ENCODE data around the gene SNTG2. TPM values are rescaled to one million over a fixed set of nuclear protein-coding genes. Genes with fewer than 3 reads are reported as not detected.
A peak's percentile ranks its signal among the peaks of the same experiment; 100 is the strongest.

Gene SNTG2
- total RNA-seq, 2 experiments from 2014 or later = not detected

DNA sequence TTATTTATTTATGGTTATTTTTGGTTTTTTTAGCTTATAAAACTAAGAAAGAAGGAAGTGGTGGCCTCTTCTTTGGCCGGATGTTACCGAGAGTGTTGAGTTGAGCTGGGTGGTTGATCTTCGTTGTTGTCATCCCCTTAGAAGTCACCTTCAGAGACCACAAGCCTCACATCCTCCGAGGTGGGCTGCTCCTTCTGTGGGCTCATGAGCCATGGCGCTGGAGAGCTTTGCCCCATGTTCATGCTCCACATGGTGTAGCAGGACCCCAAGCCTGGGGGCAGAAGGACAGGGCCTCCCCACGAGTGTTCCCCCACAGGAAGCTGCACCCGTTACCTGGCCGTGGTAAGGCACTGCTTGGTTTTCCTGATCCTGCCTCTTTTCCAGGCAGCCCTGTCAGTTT lies 23.4 kb downstream of the SNTG2 start:
- no peaks in the 10 kb centered on the region for H3K36me3 ChIP-seq (ENCODE audit: insufficient read depth, low read length)
- POLR2A ChIA-PET = interaction anchor here (1.4 kb wide), 1 partner anchor 29 kb away, joined by 3 read pairs; no protein-coding TSS in a partner anchor
- H2AFZ ChIP-seq (ENCODE audit: low read length) = 0 out of 2 replicates have a peak overlapping the region, but pooled peaks have one; percentile 24
- H3K27ac ChIP-seq (ENCODE audit: low read depth, low read length, poor library complexity, severe bottlenecking) = no peak overlapping the region
- DNase-seq (ENCODE audit: low spot score) = peak; percentile 8
- H3K79me2 ChIP-seq (ENCODE audit: insufficient read depth, low read depth, low read length) = no peaks in the 10 kb centered on the region
- peaks cover 3% of the 10 kb centered on the region for H3K4me1 ChIP-seq (ENCODE audit: insufficient read depth, low read length, poor library complexity, severe bottlenecking)
- no peak overlapping the region for H3K4me3 ChIP-seq (ENCODE audit: low read depth, low read length, poor library complexity, severe bottlenecking)
- no TSS peak for BruUV-seq (replicated peaks)
- TF ChIP-seq, protein P1, sequence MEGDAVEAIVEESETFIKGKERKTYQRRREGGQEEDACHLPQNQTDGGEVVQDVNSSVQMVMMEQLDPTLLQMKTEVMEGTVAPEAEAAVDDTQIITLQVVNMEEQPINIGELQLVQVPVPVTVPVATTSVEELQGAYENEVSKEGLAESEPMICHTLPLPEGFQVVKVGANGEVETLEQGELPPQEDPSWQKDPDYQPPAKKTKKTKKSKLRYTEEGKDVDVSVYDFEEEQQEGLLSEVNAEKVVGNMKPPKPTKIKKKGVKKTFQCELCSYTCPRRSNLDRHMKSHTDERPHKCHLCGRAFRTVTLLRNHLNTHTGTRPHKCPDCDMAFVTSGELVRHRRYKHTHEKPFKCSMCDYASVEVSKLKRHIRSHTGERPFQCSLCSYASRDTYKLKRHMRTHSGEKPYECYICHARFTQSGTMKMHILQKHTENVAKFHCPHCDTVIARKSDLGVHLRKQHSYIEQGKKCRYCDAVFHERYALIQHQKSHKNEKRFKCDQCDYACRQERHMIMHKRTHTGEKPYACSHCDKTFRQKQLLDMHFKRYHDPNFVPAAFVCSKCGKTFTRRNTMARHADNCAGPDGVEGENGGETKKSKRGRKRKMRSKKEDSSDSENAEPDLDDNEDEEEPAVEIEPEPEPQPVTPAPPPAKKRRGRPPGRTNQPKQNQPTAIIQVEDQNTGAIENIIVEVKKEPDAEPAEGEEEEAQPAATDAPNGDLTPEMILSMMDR (conservative IDR thresholded peaks at IDR 0.05; ENCODE audit: low read length) = no peak
- no peak for TF ChIP-seq EZH2phosphoT487 (IDR thresholded peaks at IDR 0.05; ENCODE audit: borderline replicate concordance, low read depth, low read length)
- H4K20me1 ChIP-seq (ENCODE audit: insufficient read depth, low read length) = no peaks in the 10 kb centered on the region
- H3K9me2 ChIP-seq (ENCODE audit: insufficient read depth, low read length) = no peaks in the 10 kb centered on the region
- H3K9me3 ChIP-seq (ENCODE audit: low read length) = 0 out of 2 replicates have a peak, but pooled peaks cover 1% of the 10 kb centered on the region
- CTCF ChIA-PET (ENCODE audit: unreplicated experiment) = no interaction called here
- intact Hi-C loops (cut with micrococcal nuclease; ENCODE audit: unreplicated experiment) = no loop called here
- no peak overlapping the region for H3K4me2 ChIP-seq (ENCODE audit: low read length)

DNA sequence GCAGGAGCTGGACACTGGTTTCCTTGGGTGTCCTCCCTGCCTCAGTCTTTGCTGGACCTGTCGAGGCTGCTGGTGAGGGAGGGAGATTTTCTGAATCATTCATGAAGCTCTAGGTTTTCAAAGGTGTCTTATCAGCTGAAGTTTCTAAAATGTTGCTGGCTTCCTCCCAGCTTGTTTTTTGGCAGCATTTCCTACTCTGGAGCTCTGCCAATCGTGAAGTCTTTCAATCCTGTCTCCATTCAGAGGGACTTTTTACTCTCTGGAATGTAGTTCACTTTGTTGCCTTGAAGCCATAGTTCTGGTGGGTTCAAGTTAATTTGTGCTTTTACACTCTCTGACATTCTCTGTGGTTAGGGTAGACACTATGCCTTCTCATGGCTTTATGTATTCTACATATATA lies 23.9 kb downstream of the SNTG2 start:
- TF ChIP-seq EZH2phosphoT487 (IDR thresholded peaks at IDR 0.05; ENCODE audit: borderline replicate concordance, low read depth, low read length) = no peak
- TF ChIP-seq, protein P1 (conservative IDR thresholded peaks at IDR 0.05; ENCODE audit: low read length) = no peak
- Histone ChIP-seq H3K4me3 (ENCODE audit: low read depth, low read length, poor library complexity, severe bottlenecking) (no peak overlapping the region), H4K20me1 (ENCODE audit: insufficient read depth, low read length) (no peaks in the 10 kb centered on the region), H2AFZ (ENCODE audit: low read length) (no peak overlapping the region), H3K36me3 (ENCODE audit: insufficient read depth, low read length) (no peaks in the 10 kb centered on the region), H3K79me2 (ENCODE audit: insufficient read depth, low read depth, low read length) (no peaks in the 10 kb centered on the region), H3K4me1 (ENCODE audit: insufficient read depth, low read length, poor library complexity, severe bottlenecking) (peaks cover 7% of the 10 kb centered on the region), H3K4me2 (ENCODE audit: low read length) (no peak overlapping the region), H3K9me3 (ENCODE audit: low read length) (no peaks in the 10 kb centered on the region), H3K27ac (ENCODE audit: low read depth, low read length, poor library complexity, severe bottlenecking) (no peak overlapping the region), H3K9me2 (ENCODE audit: insufficient read depth, low read length) (no peaks in the 10 kb centered on the region)
- intact Hi-C loops (cut with micrococcal nuclease; ENCODE audit: unreplicated experiment) = no loop called here
- no peak for DNase-seq (ENCODE audit: low spot score)
- no TSS peak for BruUV-seq (replicated peaks)
- ChIA-PET POLR2A (interaction anchor here (1.4 kb wide), 1 partner anchor 29 kb away, joined by 3 read pairs; no protein-coding TSS in a partner anchor), CTCF (ENCODE audit: unreplicated experiment) (no interaction called here)

DNA sequence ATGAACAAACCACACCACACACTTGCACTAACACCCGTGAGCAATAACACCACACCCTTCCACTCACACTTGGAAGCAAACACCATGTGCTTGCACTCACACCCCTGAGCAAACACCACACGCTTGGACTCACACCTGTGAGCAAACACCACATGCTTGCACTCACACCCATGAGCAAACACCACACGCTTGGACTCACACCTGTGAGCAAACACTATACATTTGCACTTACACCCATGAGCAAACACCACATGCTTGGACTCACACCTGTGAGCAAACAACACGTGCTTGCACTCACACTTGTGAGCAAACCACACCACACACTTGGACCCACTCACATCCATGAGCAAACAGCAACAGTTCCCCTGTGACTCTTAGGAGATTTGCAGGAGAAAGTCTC lies 24.4 kb downstream of the SNTG2 start:
- CTCF ChIA-PET (ENCODE audit: unreplicated experiment) = no interaction called here

More for the DNA sequence above, 24.4 kb downstream of the SNTG2 start:
- no peaks in the 10 kb centered on the region for H3K9me2 ChIP-seq (ENCODE audit: insufficient read depth, low read length)
- no peak overlapping the region for H3K27ac ChIP-seq (ENCODE audit: low read depth, low read length, poor library complexity, severe bottlenecking)
- H2AFZ ChIP-seq (ENCODE audit: low read length) = no peak overlapping the region
- intact Hi-C loops (cut with micrococcal nuclease; ENCODE audit: unreplicated experiment) = no loop called here
- H3K4me1 ChIP-seq (ENCODE audit: insufficient read depth, low read length, poor library complexity, severe bottlenecking) = peaks cover 9% of the 10 kb centered on the region
- H3K9me3 ChIP-seq (ENCODE audit: low read length) = no peaks in the 10 kb centered on the region
- no peak for DNase-seq (ENCODE audit: low spot score)
- POLR2A ChIA-PET = no interaction called here
- TF ChIP-seq, protein P1 (conservative IDR thresholded peaks at IDR 0.05; ENCODE audit: low read length) = no peak
- TF ChIP-seq EZH2phosphoT487 (IDR thresholded peaks at IDR 0.05; ENCODE audit: borderline replicate concordance, low read depth, low read length) = no peak
- no TSS peak for BruUV-seq (replicated peaks)
- H3K4me3 ChIP-seq (ENCODE audit: low read depth, low read length, poor library complexity, severe bottlenecking) = no peak overlapping the region
- no peaks in the 10 kb centered on the region for H4K20me1 ChIP-seq (ENCODE audit: insufficient read depth, low read length)
- no peak overlapping the region for H3K4me2 ChIP-seq (ENCODE audit: low read length)
- no peaks in the 10 kb centered on the region for H3K36me3 ChIP-seq (ENCODE audit: insufficient read depth, low read length)
- no peaks in the 10 kb centered on the region for H3K79me2 ChIP-seq (ENCODE audit: insufficient read depth, low read depth, low read length)
